WTC11 (cell line): Measurements from ENCODE around the gene TSHZ1. TPM values are rescaled to one million over a fixed set of nuclear protein-coding genes. Genes with fewer than 3 reads are reported as not detected.

ENCODE experiments used
- ATAC-seq: fragments of 200-7000 bp; cut with Tn5 transposase; 2 replicates; pipeline ENCODE4 v1.10.0; 2021; ENCODE audit warnings: mild to moderate bottlenecking, moderate library complexity
- CTCF ChIA-PET: fragments of 300-600 bp; sonication (Branson Sonifier 250); formaldehyde crosslinking; loops from one replicate; lab custom pipeline; 2021; ENCODE audit warnings: antibody characterized with exemption; lab: Charles Lee
- POLR2A ChIA-PET: fragments of 350-600 bp; sonication (Branson Sonifier 250); formaldehyde crosslinking; loops from one replicate; lab custom pipeline; 2021; ENCODE audit warnings: antibody characterized with exemption; lab: Charles Lee
- DNase-seq: peaks from one replicate; pipeline ENCODE4 v3.0.0; 2021; ENCODE audit warnings: low spot score
- H3K27ac Mint-ChIP-seq: 2 replicates; pipeline ENCODE4 v1.8.0; 2021; ENCODE audit warnings: mixed read lengths
- H3K27me3 Mint-ChIP-seq: 2 replicates; pipeline ENCODE4 v1.8.0; 2021; ENCODE audit warnings: low read depth, mild to moderate bottlenecking, moderate library complexity, mixed read lengths
- H3K36me3 Mint-ChIP-seq: 2 replicates; pipeline ENCODE4 v1.8.0; 2021; ENCODE audit warnings: mixed read lengths
- H3K4me1 Mint-ChIP-seq: 2 replicates; pipeline ENCODE4 v1.8.0; 2022; ENCODE audit warnings: mixed read lengths
- H3K4me3 Mint-ChIP-seq: 2 replicates; pipeline ENCODE4 v1.8.0; 2021; ENCODE audit warnings: mild to moderate bottlenecking, moderate library complexity, mixed read lengths
- H3K9me3 Mint-ChIP-seq: 2 replicates; pipeline ENCODE4 v1.8.0; 2021; ENCODE audit warnings: mixed read lengths
- AFF4 ChIP-seq: sonication (generic); formaldehyde crosslinking; IDR thresholded peaks from 2 replicates; pipeline ENCODE4 v1.8.1; 2023; ENCODE audit warnings: mild to moderate bottlenecking, missing genetic modification reagents, borderline replicate concordance
- E2F1 ChIP-seq: sonication (generic); formaldehyde crosslinking; IDR thresholded peaks from 2 replicates; pipeline ENCODE4 v1.8.0; 2022; ENCODE audit warnings: mild to moderate bottlenecking, missing genetic modification reagents
- ELF4 ChIP-seq: sonication (generic); formaldehyde crosslinking; IDR thresholded peaks from 2 replicates; pipeline ENCODE4 v1.8.1; 2022; ENCODE audit warnings: low read depth, mild to moderate bottlenecking, moderate library complexity, missing genetic modification reagents
- FOXP1 ChIP-seq: sonication (generic); formaldehyde crosslinking; IDR thresholded peaks from 2 replicates; pipeline ENCODE4 v1.8.0; 2022; ENCODE audit warnings: missing genetic modification reagents, mild to moderate bottlenecking, moderate library complexity, borderline replicate concordance
- HMGA2 ChIP-seq: fragments of 250-450 bp; sonication (Bioruptor Pico); IDR thresholded peaks from 2 replicates; pipeline ENCODE4 v1.4.0; 2021; ENCODE audit warnings: mild to moderate bottlenecking, moderate library complexity
- IRF1 ChIP-seq: sonication (generic); formaldehyde crosslinking; IDR thresholded peaks from 2 replicates; pipeline ENCODE4 v1.8.0; 2023; ENCODE audit warnings: missing genetic modification reagents
- JUN ChIP-seq: sonication (generic); formaldehyde crosslinking; IDR thresholded peaks from 2 replicates; pipeline ENCODE4 v1.8.0; 2023; ENCODE audit warnings: mild to moderate bottlenecking, missing genetic modification reagents
- MAX ChIP-seq: sonication (generic); formaldehyde crosslinking; IDR thresholded peaks from 2 replicates; pipeline ENCODE4 v1.8.0; 2022; ENCODE audit warnings: mild to moderate bottlenecking, missing genetic modification reagents
- PRRX2 ChIP-seq: fragments of 250-450 bp; sonication (Bioruptor Pico); IDR thresholded peaks from 2 replicates; pipeline ENCODE4 v1.8.0; 2021; ENCODE audit warnings: mild to moderate bottlenecking
- ZNF232 ChIP-seq: sonication (generic); formaldehyde crosslinking; IDR thresholded peaks from 2 replicates; pipeline ENCODE4 v1.8.0; 2022; ENCODE audit warnings: mild to moderate bottlenecking, missing genetic modification reagents
- total RNA-seq: library from RNA; stranded (reverse); gene quantifications from 3 replicates; pipeline ENCODE4 v1.2.3, GENCODE V29; 2021
- TF ChIP-seq, protein P1 (sequence below): sonication (generic); formaldehyde crosslinking; IDR thresholded peaks from 2 replicates; pipeline ENCODE4 v1.8.1; 2022; ENCODE audit warnings: missing genetic modification reagents, borderline replicate concordance
- TF ChIP-seq, protein P2 (sequence below): sonication (generic); formaldehyde crosslinking; IDR thresholded peaks from 2 replicates; pipeline ENCODE4 v1.8.1; 2022; ENCODE audit warnings: mild to moderate bottlenecking, missing genetic modification reagents, moderate library complexity, borderline replicate concordance
- TF ChIP-seq, protein P3 (sequence below): fragments of 250-450 bp; sonication (Bioruptor Pico); conservative IDR thresholded peaks from 2 replicates; pipeline ENCODE4 v1.9.0; 2021; ENCODE audit warnings: mild to moderate bottlenecking
- TF ChIP-seq, protein P4 (sequence below): sonication (generic); formaldehyde crosslinking; IDR thresholded peaks from 2 replicates; pipeline ENCODE4 v1.8.0; 2022; ENCODE audit warnings: mild to moderate bottlenecking, missing genetic modification reagents

TSHZ1 gene
- total RNA-seq, 1 experiment from 2014 or later = 2.9 TPM

DNA sequence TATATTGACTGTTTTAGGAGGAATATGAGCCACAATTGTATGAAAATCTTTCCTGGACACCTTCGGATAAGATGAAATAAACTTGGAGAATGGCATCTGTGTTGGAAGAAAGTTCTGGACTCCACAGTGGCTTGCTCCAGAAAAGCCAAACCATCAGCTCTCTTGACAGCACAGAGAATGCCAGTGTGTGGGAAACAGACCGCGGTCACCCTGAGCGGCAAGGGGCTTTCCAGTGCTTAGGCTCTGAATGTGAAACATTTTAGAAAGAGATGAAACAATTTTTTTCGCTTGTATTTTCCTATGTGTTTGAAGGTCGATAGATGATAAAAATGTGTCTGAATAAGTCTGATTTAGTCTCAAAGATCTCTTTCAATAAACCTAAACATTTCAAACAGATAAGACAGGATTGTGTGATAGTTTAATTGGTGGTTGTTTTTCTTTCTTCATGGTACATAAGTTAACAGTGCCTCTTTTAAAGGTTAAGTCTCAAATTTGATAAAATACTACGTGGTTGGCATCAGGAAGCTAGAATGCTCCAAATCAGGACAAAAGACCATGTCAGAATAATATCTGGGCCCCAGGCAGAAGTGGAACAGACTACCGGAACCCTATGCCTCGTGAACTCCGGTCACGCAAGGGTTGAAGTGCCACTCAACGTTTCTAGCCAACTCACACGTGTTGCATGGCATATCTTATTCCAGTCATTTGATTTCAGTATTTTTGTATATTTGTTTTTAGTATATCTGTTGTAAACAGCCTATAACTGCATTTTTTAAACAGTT is 30.6 kb upstream of the TSHZ1 start:
- Mint-ChIP-seq H3K27me3 (no peaks in the 10 kb centered on the region), H3K4me3 (no peak overlapping the region), H3K9me3 (peaks cover 3% of the 10 kb centered on the region), H3K4me1 (peaks cover 8% of the 10 kb centered on the region; the same call in 1 of the 2 replicates), H3K36me3 (no peaks in the 10 kb centered on the region), H3K27ac (no peak overlapping the region)
- CTCF ChIA-PET = no interaction called here
- TF ChIP-seq PRRX2 (CRISPR knock-in tag) (no peak), ZNF232 (CRISPR knock-in tag) (no peak), JUN (CRISPR knock-in tag) (no peak), E2F1 (no peak), AFF4 (CRISPR knock-in tag) (no peak), MAX (CRISPR knock-in tag) (no peak)
- TF ChIP-seq, protein P1, sequence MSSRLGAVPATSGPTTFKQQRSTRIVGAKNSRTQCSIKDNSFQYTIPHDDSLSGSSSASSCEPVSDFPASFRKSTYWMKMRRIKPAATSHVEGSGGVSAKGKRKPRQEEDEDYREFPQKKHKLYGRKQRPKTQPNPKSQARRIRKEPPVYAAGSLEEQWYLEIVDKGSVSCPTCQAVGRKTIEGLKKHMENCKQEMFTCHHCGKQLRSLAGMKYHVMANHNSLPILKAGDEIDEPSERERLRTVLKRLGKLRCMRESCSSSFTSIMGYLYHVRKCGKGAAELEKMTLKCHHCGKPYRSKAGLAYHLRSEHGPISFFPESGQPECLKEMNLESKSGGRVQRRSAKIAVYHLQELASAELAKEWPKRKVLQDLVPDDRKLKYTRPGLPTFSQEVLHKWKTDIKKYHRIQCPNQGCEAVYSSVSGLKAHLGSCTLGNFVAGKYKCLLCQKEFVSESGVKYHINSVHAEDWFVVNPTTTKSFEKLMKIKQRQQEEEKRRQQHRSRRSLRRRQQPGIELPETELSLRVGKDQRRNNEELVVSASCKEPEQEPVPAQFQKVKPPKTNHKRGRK (CRISPR knock-in tag) = no peak
- TF ChIP-seq, protein P2, sequence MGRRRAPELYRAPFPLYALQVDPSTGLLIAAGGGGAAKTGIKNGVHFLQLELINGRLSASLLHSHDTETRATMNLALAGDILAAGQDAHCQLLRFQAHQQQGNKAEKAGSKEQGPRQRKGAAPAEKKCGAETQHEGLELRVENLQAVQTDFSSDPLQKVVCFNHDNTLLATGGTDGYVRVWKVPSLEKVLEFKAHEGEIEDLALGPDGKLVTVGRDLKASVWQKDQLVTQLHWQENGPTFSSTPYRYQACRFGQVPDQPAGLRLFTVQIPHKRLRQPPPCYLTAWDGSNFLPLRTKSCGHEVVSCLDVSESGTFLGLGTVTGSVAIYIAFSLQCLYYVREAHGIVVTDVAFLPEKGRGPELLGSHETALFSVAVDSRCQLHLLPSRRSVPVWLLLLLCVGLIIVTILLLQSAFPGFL (CRISPR knock-in tag) = no peak
- TF ChIP-seq, protein P3, sequence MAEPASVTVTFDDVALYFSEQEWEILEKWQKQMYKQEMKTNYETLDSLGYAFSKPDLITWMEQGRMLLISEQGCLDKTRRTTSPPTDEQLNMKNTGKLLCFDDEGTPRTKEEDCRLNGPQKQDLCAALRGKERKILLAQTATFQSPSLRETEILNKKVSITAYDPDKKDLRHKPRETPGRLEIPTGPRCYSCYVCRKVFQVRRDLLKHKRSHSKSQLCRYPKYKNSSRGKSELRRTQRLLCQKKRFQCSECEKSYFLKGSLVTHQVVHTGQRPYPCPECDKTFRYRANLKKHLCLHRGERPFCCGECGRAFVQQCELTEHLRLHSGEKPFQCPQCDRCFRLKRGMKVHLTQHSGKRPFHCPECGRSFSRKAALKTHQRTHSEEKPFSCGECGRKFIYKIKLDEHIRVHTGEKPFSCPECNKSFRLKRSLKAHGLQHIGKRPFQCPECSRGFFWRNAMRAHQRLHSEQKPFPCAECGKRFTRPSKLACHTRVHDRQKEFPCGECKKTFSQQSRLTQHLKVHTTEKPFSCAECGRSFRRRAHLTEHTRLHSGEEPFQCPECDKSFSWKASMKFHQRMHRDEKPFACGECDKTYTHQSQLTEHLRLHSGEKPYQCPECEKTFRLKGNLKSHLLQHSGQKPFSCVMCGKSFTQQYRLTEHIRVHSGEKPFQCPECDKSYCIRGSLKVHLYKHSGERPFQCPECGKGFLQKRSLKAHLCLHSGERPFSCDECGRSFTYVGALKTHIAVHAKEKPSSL (CRISPR knock-in tag) = no peak
- POLR2A ChIA-PET = no interaction called here
- ATAC-seq (no peak), DNase-seq (no peak)

DNA sequence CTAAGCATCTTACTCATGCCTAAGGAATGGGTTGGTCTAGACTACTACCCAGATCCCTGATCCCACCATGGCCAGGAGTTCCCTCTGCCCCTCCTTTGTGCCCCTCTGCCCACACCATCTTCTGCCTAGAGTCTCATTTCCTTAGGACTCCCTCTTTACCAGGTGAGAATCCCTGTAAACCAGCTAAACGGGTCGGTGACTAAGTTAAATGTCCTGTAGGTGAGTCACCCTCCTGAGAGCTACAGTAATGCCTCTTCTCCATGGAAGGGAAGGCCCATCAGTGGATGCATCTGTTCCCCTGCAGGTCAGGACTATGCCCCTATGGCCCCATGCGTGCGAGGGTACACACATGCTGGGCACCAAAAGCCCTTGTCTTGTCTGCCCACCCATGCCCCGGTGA is 27.1 kb upstream of the TSHZ1 start:
- Mint-ChIP-seq H3K4me3 (no peak overlapping the region), H3K27ac (no peak overlapping the region)
- POLR2A ChIA-PET = no interaction called here
- TF ChIP-seq FOXP1 (CRISPR knock-in tag) (no peak), MAX (CRISPR knock-in tag) (no peak), IRF1 (no peak), E2F1 (no peak), ELF4 (no peak), HMGA2 (no peak)
- TF ChIP-seq, protein P4, sequence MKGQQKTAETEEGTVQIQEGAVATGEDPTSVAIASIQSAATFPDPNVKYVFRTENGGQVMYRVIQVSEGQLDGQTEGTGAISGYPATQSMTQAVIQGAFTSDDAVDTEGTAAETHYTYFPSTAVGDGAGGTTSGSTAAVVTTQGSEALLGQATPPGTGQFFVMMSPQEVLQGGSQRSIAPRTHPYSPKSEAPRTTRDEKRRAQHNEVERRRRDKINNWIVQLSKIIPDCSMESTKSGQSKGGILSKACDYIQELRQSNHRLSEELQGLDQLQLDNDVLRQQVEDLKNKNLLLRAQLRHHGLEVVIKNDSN (CRISPR knock-in tag) = no peak

More for the DNA sequence above, 27.1 kb upstream of the TSHZ1 start:
- Mint-ChIP-seq H3K4me1 (peaks cover 25% of the 10 kb centered on the region), H3K27me3 (no peaks in the 10 kb centered on the region), H3K36me3 (no peaks in the 10 kb centered on the region), H3K9me3 (peaks cover 9% of the 10 kb centered on the region)
- CTCF ChIA-PET = no interaction called here
- DNase-seq = no peak
- no peak for ATAC-seq
